Esophagus squamous epithelium (tissue), 4 donors: ENCODE data around the gene S100PBP.

Experiments
- POLR2A ChIP-seq, 4 donors: fragments of 450-650 bp; IDR thresholded peaks; one replicate each; pipeline ENCODE4 v1.6.1; 2017; ENCODE audit warnings: antibody characterized with exemption in 4 of 4, mild to moderate bottlenecking in 4 of 4, moderate library complexity in 3 of 4
- TF ChIP-seq, protein P1 (sequence below), 6 experiments: fragments of 450-650 bp in 4 of 6; fragments of 200-600 bp in 2 of 6; sonication (generic) in 2 of 6; IDR thresholded peaks; one replicate each; pipeline ENCODE4 v1.5.1; 2016 to 2019; ENCODE audit warnings: antibody characterized with exemption in 6 of 6, mild to moderate bottlenecking in 4 of 6, moderate library complexity in 4 of 6

DNA sequence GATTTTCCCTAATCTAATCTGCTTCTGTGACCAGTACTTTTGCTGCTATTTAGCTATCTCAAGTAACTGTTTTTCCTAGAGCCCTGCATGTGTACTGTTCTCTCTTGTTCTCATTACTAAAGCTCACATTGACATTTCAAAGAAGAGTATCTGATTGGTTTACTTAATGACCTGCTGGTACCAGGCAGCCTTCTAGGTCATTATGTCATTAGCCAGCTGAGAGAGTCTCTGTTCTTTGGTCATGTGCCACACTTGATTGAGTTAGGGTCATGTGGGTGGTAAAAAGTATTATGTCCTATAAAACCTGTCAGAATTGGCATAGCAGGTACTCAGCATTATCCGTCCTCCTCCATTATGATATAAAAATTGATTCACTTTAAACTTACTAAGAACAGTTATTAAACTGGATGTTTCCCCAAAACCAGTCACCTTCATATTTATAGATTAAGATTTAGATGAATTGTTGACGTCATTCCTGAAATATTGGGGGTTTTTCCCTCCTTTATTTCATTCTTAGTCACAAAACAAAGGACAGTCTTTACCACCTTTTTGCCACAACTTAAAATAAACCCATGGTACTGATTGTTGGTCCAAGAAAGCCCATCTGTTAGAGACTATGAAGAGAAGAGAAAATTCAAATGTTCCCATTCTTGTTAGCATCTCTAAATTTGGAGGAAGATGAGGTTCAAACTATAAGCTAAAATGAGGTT, 31.1 kb downstream of the S100PBP start:
- TF ChIP-seq POLR2A (IDR thresholded peaks at IDR 0.05): no peak
- TF ChIP-seq, protein P1, sequence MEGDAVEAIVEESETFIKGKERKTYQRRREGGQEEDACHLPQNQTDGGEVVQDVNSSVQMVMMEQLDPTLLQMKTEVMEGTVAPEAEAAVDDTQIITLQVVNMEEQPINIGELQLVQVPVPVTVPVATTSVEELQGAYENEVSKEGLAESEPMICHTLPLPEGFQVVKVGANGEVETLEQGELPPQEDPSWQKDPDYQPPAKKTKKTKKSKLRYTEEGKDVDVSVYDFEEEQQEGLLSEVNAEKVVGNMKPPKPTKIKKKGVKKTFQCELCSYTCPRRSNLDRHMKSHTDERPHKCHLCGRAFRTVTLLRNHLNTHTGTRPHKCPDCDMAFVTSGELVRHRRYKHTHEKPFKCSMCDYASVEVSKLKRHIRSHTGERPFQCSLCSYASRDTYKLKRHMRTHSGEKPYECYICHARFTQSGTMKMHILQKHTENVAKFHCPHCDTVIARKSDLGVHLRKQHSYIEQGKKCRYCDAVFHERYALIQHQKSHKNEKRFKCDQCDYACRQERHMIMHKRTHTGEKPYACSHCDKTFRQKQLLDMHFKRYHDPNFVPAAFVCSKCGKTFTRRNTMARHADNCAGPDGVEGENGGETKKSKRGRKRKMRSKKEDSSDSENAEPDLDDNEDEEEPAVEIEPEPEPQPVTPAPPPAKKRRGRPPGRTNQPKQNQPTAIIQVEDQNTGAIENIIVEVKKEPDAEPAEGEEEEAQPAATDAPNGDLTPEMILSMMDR (IDR thresholded peaks at IDR 0.05): no peak
